Stimulated activated CD8-positive, alpha-beta memory T cell treated with anti-CD3 and anti-CD28 coated beads, Interleukin-12 subunit alpha, Interleukin-12 subunit beta, amount 100 ng/mL, for 24 hours (primary cell): ENCODE results near the gene AGMAT.

Experiments
- DNase-seq: peaks from one replicate; pipeline ENCODE4 v3.0.0-alpha.2; 2020; ENCODE audit errors: extremely low read depth

Gene AGMAT

DNA sequence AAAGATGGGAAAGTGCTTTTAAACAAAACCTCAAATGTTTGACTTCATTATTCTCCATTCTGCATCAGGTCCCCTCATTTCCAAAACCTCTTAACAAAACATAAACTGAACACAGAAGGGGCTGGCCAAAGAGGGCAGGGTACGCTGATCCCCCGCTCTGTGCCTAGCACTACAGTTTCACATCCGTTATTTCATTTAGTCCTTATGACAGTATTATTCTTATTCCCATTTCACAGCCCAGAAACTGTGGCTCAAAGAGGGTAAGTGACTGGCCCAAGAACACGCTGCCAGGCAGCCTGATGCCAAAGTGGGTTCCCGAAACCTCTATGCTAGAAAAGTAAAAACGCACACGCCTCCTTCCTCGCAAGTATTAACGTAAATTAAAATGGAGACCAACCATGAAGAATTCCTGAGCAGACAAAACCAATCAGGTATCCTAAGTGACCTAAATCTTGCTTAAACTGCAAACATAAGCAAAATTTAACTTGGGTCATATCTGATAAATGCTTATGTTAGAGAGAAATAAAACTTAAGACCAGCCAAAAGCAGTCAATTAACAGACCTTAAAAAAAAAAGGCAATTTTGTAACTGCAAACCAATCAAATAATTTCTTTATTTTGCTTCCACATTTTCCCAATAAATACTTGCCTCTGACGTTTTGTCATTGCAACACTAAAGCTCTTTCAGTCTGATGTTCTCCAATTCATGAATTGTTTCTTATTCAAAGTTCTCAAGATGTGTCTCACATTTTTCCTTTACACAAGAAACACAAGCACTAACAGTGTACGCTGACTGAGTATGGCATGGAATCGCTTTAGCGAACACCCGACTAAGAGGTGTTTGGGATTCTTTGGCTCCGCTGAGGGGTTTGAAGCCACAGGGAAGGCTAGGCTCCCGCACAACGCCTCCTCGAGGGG lies 61.5 kb downstream of the AGMAT start:
- no peak for DNase-seq

GRCh38 chr1:15522551-15522950 lies 62.3 kb downstream of the AGMAT start:
- no peak for DNase-seq
